Esophagus (tissue), 2 donors: ENCODE data around the gene SPG21. TPM values are rescaled to one million over a fixed set of nuclear protein-coding genes. Genes with fewer than 3 reads are reported as not detected.

Source experiments
- H3K27ac ChIP-seq, 2 donors: one replicate each; pipeline ENCODE4 v1.5.1; 2013; ENCODE audit warnings: low read depth in 2 of 2, mild to moderate bottlenecking in 2 of 2, inconsistent platforms in 1 of 2, low read length in 1 of 2, moderate library complexity in 1 of 2
- H3K27me3 ChIP-seq, 2 donors: one replicate each; pipeline ENCODE4 v1.6.1; 2013; ENCODE audit warnings: low read length in 2 of 2, control low read depth in 1 of 2, mild to moderate bottlenecking in 1 of 2; ENCODE audit not compliant: insufficient read depth in 2 of 2, control insufficient read depth in 1 of 2
- H3K36me3 ChIP-seq, 2 donors: one replicate each; pipeline ENCODE4 v1.6.1; 2013; ENCODE audit warnings: low read length in 1 of 2; ENCODE audit not compliant: control insufficient read depth in 2 of 2, insufficient read depth in 2 of 2
- H3K4me1 ChIP-seq, 2 donors: one replicate each; pipeline ENCODE4 v1.6.1; 2013; ENCODE audit warnings: low read length in 1 of 2; ENCODE audit not compliant: control insufficient read depth in 2 of 2, insufficient read depth in 2 of 2
- H3K4me3 ChIP-seq, 2 donors: one replicate each; pipeline ENCODE4 v1.5.1; 2013; ENCODE audit warnings: low read length in 2 of 2, mild to moderate bottlenecking in 2 of 2, low read depth in 1 of 2, moderate library complexity in 1 of 2
- H3K9me3 ChIP-seq, 2 donors: one replicate each; pipeline ENCODE4 v1.6.1; 2013; ENCODE audit warnings: mild to moderate bottlenecking in 2 of 2, low read depth in 1 of 2, low read length in 1 of 2, moderate library complexity in 1 of 2; ENCODE audit not compliant: control insufficient read depth in 2 of 2, insufficient read depth in 1 of 2
- WGBS, 2 donors: extraction: QIAGEN DNeasy Blood & Tissue Kit; methylation state at CpG; one replicate each; pipeline ENCODE4 v1.1.7; 2013; 5-methylcytosine and 5-hydroxymethylcytosine counted together
- polyA plus RNA-seq, 2 donors: library from polyadenylated mRNA; stranded (reverse); fragments of 200-250 nt; gene quantifications; one replicate each; pipeline ENCODE4 v1.2.3, GENCODE V29; 2013
- donor health status: healthy with polysubstance abuse.
- donor health status: Bipolar disorder and iron deficiency.

The SPG21 gene
- polyA plus RNA-seq, 2 donors, result 22.9 to 34.3 TPM

DNA sequence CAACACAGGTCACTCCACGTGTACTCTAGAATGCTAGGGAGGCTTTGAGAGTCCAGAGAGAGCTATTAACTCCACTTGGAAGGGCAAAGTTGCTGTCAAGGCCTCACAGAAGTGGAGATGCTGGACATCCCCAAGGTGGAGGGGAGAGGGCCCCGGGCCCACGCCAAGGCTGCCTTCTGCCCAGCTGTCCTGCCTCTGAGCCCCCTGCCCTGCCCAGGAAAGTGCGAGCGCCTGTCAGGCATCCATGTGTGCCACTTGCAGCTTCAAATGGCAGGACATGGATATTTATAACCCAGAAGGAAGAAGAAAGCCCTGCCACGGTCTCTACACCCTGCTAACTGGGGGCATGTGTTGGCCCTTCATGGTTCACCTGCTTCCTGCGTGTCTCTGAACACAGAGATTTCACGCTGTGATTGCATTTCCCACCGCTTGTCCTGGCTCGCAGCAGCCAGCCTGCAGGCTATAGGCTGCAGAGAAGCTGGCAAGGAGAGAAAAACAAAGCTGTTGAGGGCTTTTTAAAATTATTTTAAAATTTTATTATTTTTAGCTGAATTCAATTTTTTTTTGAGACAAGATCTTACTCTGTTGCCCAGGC is 61.0 kb downstream of the SPG21 start:
- 61 to 70% methylated on average over 10 of the region's 10 CpGs for WGBS, 2 donors
- no peaks in the 10 kb centered on the region for H3K27me3 ChIP-seq
- no peak overlapping the region for H3K27ac ChIP-seq
- no peaks in the 10 kb centered on the region for H3K9me3 ChIP-seq
- no peak overlapping the region for H3K4me3 ChIP-seq
- H3K4me1 ChIP-seq, result no peaks in the 10 kb centered on the region
- no peaks in the 10 kb centered on the region for H3K36me3 ChIP-seq

DNA sequence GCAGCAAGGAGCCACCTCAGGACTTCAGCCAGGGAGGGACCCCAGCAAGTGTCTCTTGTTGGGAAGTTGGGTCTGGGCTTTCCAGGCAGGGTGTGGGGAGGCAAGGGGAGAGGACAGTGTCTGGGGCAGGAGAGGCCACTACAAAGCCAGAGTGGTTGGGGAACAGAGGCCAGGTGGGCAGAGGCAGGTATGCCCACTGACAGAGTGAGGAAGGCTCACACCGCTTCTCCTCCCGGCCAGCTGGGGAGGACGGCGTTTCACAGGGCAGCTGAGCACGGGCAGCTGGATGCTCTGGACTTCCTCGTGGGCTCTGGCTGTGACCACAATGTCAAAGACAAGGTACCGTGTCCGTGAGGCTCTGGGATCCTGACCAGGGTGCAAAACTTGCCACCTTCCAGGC is 63.1 kb downstream of the SPG21 start:
- H3K36me3 ChIP-seq, result no peaks in the 10 kb centered on the region
- no peak overlapping the region for H3K4me3 ChIP-seq
- no peaks in the 10 kb centered on the region for H3K9me3 ChIP-seq
- H3K27me3 ChIP-seq, result no peaks in the 10 kb centered on the region
- no peaks in the 10 kb centered on the region for H3K4me1 ChIP-seq
- no peak overlapping the region for H3K27ac ChIP-seq
- 91 to 92% methylated on average over 8 of the region's 8 CpGs for whole genome bisulfite sequencing, 2 donors

DNA sequence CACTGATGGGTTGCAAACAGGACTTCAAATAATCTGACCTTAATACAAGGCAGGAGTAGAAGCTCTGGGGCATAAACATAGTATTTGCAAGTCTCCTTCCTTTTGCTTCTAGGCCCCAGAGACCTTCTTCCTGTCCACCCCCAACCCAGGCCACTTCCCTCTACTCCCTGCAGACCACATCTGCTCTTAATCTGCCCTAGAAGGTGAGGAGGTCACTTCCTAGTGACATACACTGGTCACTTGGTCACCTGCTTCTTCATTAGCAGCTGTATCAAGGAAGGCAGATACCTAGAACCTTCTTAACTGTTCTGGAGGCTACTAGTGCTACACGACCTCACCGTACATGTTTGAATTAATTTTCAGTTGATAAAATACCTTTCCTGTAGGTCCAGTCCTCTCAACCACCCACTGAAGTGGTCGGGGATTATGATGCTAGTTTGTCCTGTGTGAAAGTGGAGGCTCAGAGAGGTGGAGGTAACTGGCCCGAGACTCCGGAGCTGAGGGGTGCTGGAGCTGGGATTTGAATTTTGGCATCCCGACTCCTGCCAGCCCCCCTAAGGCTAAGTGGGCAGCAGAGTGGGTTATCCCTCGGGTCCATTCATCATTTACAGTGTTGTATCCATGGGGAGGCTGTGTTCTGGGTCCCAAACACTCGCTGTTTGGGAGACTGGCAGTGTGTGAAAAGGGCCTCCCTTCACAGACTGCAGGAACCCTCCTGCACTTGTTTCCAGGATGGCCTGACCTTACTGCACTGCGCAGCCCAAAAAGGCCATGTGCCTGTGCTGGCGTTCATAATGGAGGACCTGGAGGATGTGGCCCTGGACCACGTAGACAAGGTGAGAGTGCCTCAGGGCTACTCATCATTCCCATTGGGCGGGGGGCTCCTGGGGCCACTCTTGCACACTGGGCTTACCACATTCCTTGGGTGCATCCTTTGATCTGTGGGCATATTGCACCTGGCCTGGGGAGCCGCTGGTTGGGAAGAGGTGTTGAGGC is 64.1 kb downstream of the SPG21 start:
- 90 to 91% methylated on average over 13 of the region's 13 CpGs for WGBS, 2 donors
- Histone ChIP-seq H3K4me1 (no peaks in the 10 kb centered on the region), H3K27me3 (no peaks in the 10 kb centered on the region), H3K27ac (no peak overlapping the region), H3K4me3 (no peak overlapping the region), H3K36me3 (no peaks in the 10 kb centered on the region), H3K9me3 (no peaks in the 10 kb centered on the region)

DNA sequence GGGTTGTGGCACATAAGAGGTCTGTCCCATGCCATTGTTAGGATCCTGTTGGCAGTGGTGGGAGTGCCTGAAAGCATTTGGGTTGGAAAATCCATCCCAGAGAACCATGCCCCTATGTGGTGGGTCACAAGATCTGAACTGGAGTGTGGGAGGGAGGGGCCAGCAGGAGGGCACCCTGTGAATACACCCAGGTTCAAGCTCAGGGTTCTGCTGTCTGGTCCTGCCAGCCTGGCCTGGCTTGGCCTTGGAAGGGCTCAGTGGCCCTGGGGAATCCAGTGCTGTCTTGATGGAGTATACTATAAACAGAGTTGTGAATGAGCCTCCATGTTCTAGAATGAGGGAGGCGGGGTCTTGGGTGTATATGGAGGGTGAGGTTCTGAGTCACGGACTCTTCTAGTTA is 66.2 kb downstream of the SPG21 start:
- Histone ChIP-seq H3K9me3 (no peaks in the 10 kb centered on the region), H3K36me3 (no peaks in the 10 kb centered on the region), H3K27ac (no peak overlapping the region), H3K4me1 (no peaks in the 10 kb centered on the region), H3K27me3 (no peaks in the 10 kb centered on the region), H3K4me3 (no peak overlapping the region)
- whole genome bisulfite sequencing, 2 donors, result 96 to 100% methylated on average over 2 of the region's 2 CpGs

DNA sequence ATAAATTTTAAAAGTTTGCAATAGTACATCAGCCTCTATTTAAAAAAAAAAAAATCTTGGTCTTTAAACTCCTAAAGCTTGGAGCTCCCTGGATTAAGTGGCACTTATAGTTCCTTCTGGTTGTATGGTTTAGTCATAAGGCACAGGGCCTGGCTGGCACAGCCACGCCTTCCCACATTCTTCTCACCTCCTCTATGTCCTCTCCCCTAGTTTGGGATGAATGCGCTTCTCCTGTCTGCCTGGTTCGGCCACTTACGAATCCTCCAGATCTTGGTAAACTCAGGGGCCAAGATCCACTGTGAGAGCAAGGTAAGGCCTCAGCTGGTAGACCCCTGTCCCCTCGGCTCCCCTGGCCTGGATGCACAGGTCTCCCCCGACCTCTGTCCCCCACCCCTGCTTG is 68.0 kb downstream of the SPG21 start:
- no peak overlapping the region for H3K4me3 ChIP-seq
- no peaks in the 10 kb centered on the region for H3K4me1 ChIP-seq
- WGBS, 2 donors, result 37 to 61% methylated on average over 6 of the region's 6 CpGs
- H3K27me3 ChIP-seq, result no peaks in the 10 kb centered on the region
- H3K36me3 ChIP-seq, result no peaks in the 10 kb centered on the region
- H3K27ac ChIP-seq, result no peak overlapping the region
- H3K9me3 ChIP-seq, result no peaks in the 10 kb centered on the region

DNA sequence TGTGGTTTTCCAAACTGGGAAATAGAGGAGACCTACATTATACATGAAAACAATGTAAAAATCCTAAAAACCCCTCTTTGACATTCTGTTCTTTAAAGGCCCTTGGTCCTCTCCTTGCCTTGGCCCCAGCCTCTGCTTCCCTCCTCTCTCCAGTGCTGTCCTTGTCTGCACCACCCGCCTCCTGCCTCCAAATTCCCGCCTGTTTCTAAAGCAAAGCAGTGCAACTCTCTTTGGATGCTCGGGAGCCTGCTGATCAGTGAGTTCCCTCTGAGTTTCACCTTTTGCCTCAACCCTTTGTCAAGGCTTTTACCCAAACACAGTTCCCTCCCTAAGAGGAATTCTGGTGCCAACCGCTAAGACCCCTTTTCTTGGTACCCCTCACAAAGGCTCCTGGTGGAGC is 70.0 kb downstream of the SPG21 start:
- H3K4me1 ChIP-seq, result no peaks in the 10 kb centered on the region
- H3K36me3 ChIP-seq, result no peaks in the 10 kb centered on the region
- no peak overlapping the region for H3K27ac ChIP-seq
- no peaks in the 10 kb centered on the region for H3K27me3 ChIP-seq
- H3K9me3 ChIP-seq, result no peaks in the 10 kb centered on the region
- WGBS, 2 donors, result 92 to 94% methylated on average over 4 of the region's 4 CpGs
- H3K4me3 ChIP-seq, result no peak overlapping the region

DNA sequence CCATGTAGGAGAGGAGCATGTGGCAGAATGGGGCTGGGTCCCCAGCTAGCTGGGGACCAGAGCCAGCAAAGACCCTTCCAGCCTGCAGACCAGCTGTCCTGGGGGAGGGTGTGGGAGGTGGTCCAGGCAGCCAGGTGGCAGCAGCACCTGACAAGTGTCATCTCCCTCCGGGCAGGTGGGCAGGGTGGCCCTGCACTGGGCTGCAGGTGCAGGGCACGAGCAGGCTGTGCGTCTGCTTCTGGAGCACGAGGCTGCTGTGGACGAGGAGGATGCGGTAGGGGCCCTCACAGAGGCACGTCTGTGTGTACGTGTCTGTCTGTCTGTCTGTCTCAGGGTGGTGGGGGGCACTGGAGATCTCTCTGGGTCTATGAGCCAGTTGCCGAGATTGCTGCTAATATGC is 72.5 kb downstream of the SPG21 start:
- 92 to 96% methylated on average over 9 of the region's 9 CpGs for WGBS, 2 donors
- Histone ChIP-seq H3K9me3 (no peaks in the 10 kb centered on the region), H3K36me3 (no peaks in the 10 kb centered on the region), H3K4me3 (no peak overlapping the region), H3K27me3 (no peaks in the 10 kb centered on the region), H3K4me1 (no peaks in the 10 kb centered on the region), H3K27ac (no peak overlapping the region)

DNA sequence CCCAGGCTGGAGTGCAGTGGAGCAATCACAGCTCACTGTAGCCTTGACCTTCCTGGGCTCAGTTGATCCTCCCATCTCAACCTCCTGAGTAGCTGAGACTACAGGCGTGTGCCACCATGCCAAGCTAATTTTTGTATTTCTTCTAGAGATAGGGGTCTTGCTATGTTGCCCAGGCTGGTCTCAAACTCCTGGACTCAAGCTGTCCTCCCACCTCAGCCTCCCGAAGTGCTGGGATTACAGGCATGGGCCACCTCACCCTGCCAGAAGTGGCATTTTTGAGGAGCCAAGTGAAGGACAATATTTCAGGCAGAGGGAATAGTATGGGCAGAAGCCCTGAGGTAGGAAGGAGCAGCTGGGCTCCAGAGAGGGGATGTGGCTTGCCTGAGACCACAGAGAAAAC is 73.3 kb downstream of the SPG21 start:
- H3K36me3 ChIP-seq, result no peaks in the 10 kb centered on the region
- no peak overlapping the region for H3K4me3 ChIP-seq
- no peak overlapping the region for H3K27ac ChIP-seq
- WGBS, 2 donors, result 91 to 92% methylated on average over 2 of the region's 2 CpGs
- no peaks in the 10 kb centered on the region for H3K27me3 ChIP-seq
- H3K4me1 ChIP-seq, result peaks cover 0 to 3% of the 10 kb centered on the region in 2 donors
- no peaks in the 10 kb centered on the region for H3K9me3 ChIP-seq

DNA sequence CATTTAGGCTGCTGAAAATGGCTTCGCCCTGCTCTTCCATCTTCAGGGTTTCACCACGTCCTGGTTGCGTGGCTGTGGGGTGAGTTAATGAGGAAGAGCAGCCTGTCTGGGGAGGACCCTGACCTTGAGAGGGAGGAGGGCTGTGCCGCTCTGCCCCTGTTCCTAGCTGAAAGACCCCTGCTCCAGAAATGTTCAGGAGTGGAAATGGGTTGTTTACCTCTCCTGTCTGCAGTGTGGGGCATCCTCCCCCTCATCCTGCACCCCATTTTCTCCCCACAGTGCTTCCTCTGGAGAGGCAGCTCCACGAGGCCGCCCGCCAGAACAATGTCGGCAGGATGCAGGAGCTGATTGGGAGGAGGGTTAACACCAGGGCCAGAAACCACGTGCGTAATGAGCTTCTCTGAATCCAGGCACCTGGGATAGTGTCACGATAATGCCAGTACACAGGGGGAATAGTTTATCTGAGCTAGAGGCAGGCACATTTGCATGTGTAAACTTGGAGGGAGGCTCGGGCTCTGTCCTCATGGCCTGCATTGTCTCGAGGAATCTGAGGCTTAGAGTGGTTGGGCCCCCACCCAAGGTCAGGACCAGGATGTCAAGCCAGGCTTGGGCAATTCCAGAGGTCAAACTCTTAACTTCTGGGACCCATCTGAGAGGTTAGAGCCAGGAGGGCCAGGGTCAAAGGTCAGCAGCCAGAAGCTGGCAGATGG is 74.0 kb downstream of the SPG21 start:
- WGBS, 2 donors, result 58 to 71% methylated on average over 12 to 13 of the region's 13 CpGs
- Histone ChIP-seq H3K36me3 (no peaks in the 10 kb centered on the region), H3K4me1 (peaks cover 0 to 3% of the 10 kb centered on the region in 2 donors), H3K27ac (no peak overlapping the region), H3K4me3 (no peak overlapping the region), H3K27me3 (no peaks in the 10 kb centered on the region), H3K9me3 (no peaks in the 10 kb centered on the region)
